ENCODE results near the gene ATP6V0A4. TPM values are rescaled to one million over a fixed set of nuclear protein-coding genes. Genes with fewer than 3 reads are reported as not detected.

The ATP6V0A4 gene
- total RNA-seq, 1 experiment from 2014 or later: 1.0 TPM

DNA sequence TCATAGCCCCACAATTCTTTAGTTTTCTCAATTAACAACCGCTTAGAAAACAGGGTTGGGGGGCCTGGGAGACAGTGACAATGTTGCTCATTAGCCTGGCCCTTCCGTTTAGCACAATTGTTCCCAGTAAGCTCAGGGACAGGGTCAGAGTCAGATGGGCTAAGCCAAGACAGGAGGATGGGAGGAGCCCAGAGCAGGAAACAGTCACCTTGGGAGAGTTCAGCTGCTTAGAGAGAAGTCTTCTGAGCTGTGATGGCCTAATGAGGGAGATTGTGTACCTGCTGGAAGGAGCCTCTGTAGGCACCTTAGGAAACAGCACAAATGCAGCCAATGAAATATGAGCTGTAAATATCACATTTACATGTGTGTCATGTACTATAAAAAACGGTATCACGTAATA, 132.7 kb downstream of the ATP6V0A4 start:
- no peak for TF ChIP-seq EZH2 (IDR thresholded peaks at IDR 0.05; ENCODE audit: low read length, unreplicated experiment)
- no peak for TF ChIP-seq EZH2phosphoT487 (IDR thresholded peaks at IDR 0.05; ENCODE audit: borderline replicate concordance, low read length)
- TF ChIP-seq, protein P1, sequence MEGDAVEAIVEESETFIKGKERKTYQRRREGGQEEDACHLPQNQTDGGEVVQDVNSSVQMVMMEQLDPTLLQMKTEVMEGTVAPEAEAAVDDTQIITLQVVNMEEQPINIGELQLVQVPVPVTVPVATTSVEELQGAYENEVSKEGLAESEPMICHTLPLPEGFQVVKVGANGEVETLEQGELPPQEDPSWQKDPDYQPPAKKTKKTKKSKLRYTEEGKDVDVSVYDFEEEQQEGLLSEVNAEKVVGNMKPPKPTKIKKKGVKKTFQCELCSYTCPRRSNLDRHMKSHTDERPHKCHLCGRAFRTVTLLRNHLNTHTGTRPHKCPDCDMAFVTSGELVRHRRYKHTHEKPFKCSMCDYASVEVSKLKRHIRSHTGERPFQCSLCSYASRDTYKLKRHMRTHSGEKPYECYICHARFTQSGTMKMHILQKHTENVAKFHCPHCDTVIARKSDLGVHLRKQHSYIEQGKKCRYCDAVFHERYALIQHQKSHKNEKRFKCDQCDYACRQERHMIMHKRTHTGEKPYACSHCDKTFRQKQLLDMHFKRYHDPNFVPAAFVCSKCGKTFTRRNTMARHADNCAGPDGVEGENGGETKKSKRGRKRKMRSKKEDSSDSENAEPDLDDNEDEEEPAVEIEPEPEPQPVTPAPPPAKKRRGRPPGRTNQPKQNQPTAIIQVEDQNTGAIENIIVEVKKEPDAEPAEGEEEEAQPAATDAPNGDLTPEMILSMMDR (conservative IDR thresholded peaks at IDR 0.05; ENCODE audit: low read depth, low read length): no peak
- Histone ChIP-seq H2AFZ (ENCODE audit: low read length) (no peak overlapping the region), H3K9me2 (replicated peaks; ENCODE audit: low read length) (no peaks in the 10 kb centered on the region), H3K9me3 (ENCODE audit: low read length) (no peaks in the 10 kb centered on the region; the same call in 1 of the 2 replicates), H3K4me3 (ENCODE audit: low read length) (no peak overlapping the region), H3K4me2 (ENCODE audit: low read length) (no peak overlapping the region), H3K9ac (ENCODE audit: low read length) (no peak overlapping the region), H3K4me1 (ENCODE audit: insufficient read depth, low read length) (no peaks in the 10 kb centered on the region), H3K27me3 (ENCODE audit: low read length) (no peaks in the 10 kb centered on the region), H3K27ac (ENCODE audit: low read length) (no peak overlapping the region), H3F3A (ENCODE audit: low read length, unreplicated experiment) (no peaks in the 10 kb centered on the region), H3K79me2 (ENCODE audit: low read length) (no peaks in the 10 kb centered on the region), H4K20me1 (ENCODE audit: low read length) (no peaks in the 10 kb centered on the region), H3K36me3 (ENCODE audit: low read depth, low read length) (no peaks in the 10 kb centered on the region)
- DNase-seq (no peak), ATAC-seq (no peak)
- ChIA-PET POLR2A (ENCODE audit: unreplicated experiment) (no interaction called here), CTCF (no interaction called here)
- intact Hi-C loops (cut with micrococcal nuclease): no loop called here
- no TSS peak for BruUV-seq (replicated peaks)

- ChIA-PET CTCF (no interaction called here), POLR2A (ENCODE audit: unreplicated experiment) (no interaction called here)
- peak overlapping the region; percentile 64 for H3K4me3 ChIP-seq (ENCODE audit: low read length)
- no peak overlapping the region for H3K9ac ChIP-seq (ENCODE audit: low read length)
- peak overlapping the region; percentile 86 for H2AFZ ChIP-seq (ENCODE audit: low read length)
- no peaks in the 10 kb centered on the region for H4K20me1 ChIP-seq (ENCODE audit: low read length)
- no peaks in the 10 kb centered on the region for H3K4me1 ChIP-seq (ENCODE audit: insufficient read depth, low read length)
- ATAC-seq: peak; percentile 67
- DNase-seq: peak; percentile 40
- peak overlapping the region; percentile 78 for H3K4me2 ChIP-seq (ENCODE audit: low read length)
- no peaks in the 10 kb centered on the region for H3K79me2 ChIP-seq (ENCODE audit: low read length)
- H3K27me3 ChIP-seq (ENCODE audit: low read length): no peaks in the 10 kb centered on the region
- no peaks in the 10 kb centered on the region for H3K9me2 ChIP-seq (replicated peaks; ENCODE audit: low read length)
- H3K27ac ChIP-seq (ENCODE audit: low read length): no peak overlapping the region
- H3K9me3 ChIP-seq (ENCODE audit: low read length): no peaks in the 10 kb centered on the region; the same call in 1 of the 2 replicates
- no peaks in the 10 kb centered on the region for H3K36me3 ChIP-seq (ENCODE audit: low read depth, low read length)
- intact Hi-C loops (cut with micrococcal nuclease): no loop called here
- H3F3A ChIP-seq (ENCODE audit: low read length, unreplicated experiment): no peaks in the 10 kb centered on the region
- BruUV-seq (replicated peaks): no TSS peak
- TF ChIP-seq EZH2 (IDR thresholded peaks at IDR 0.05; ENCODE audit: low read length, unreplicated experiment) (no peak), EZH2phosphoT487 (IDR thresholded peaks at IDR 0.05; ENCODE audit: borderline replicate concordance, low read length) (no peak)
- TF ChIP-seq, protein P1 (conservative IDR thresholded peaks at IDR 0.05; ENCODE audit: low read depth, low read length): no peak
These were observed 134.0 kb downstream of the ATP6V0A4 start for GRCh38 chr7:138663725-138664710.

- no peaks in the 10 kb centered on the region for H3F3A ChIP-seq (ENCODE audit: low read length, unreplicated experiment)
- no TSS peak for BruUV-seq (replicated peaks)
- H3K79me2 ChIP-seq (ENCODE audit: low read length): no peaks in the 10 kb centered on the region
- no peak overlapping the region for H3K27ac ChIP-seq (ENCODE audit: low read length)
- no peak overlapping the region for H3K4me2 ChIP-seq (ENCODE audit: low read length)
- ATAC-seq (no peak), DNase-seq (no peak)
- no peak overlapping the region for H3K9ac ChIP-seq (ENCODE audit: low read length)
- H3K9me2 ChIP-seq (replicated peaks; ENCODE audit: low read length): no peaks in the 10 kb centered on the region
- intact Hi-C loops (cut with micrococcal nuclease): no loop called here
- TF ChIP-seq, protein P1 (conservative IDR thresholded peaks at IDR 0.05; ENCODE audit: low read depth, low read length): no peak
- TF ChIP-seq EZH2 (IDR thresholded peaks at IDR 0.05; ENCODE audit: low read length, unreplicated experiment) (no peak), EZH2phosphoT487 (IDR thresholded peaks at IDR 0.05; ENCODE audit: borderline replicate concordance, low read length) (no peak)
- H2AFZ ChIP-seq (ENCODE audit: low read length): no peak overlapping the region
- no peaks in the 10 kb centered on the region for H4K20me1 ChIP-seq (ENCODE audit: low read length)
- ChIA-PET CTCF (no interaction called here), POLR2A (ENCODE audit: unreplicated experiment) (no interaction called here)
- H3K36me3 ChIP-seq (ENCODE audit: low read depth, low read length): no peaks in the 10 kb centered on the region
- no peaks in the 10 kb centered on the region for H3K27me3 ChIP-seq (ENCODE audit: low read length)
- no peak overlapping the region for H3K4me3 ChIP-seq (ENCODE audit: low read length)
- no peaks in the 10 kb centered on the region for H3K4me1 ChIP-seq (ENCODE audit: insufficient read depth, low read length)
- no peaks in the 10 kb centered on the region; the same call in 1 of the 2 replicates for H3K9me3 ChIP-seq (ENCODE audit: low read length)
These were observed 135.0 kb downstream of the ATP6V0A4 start for GRCh38 chr7:138662991-138663320.

Data from PC-3 (cell line).